ENCODE measurements around the gene CPLX1. TPM values are rescaled to one million over a fixed set of nuclear protein-coding genes. Genes with fewer than 3 reads are reported as not detected.
"Not testable (repeated sequence)": the region's sequence is repeated elsewhere in the genome, so short reads cannot be mapped to it uniquely, and the experiment has no call there.

CPLX1 gene
- total RNA-seq, 2 experiments from 2014 or later = 3.7 to 5.0 TPM

GRCh38 chr4:813900-814299, 12.0 kb downstream of the CPLX1 start:
- H3K27me3 Mint-ChIP-seq = peaks cover 42% of the 10 kb centered on the region
- no peaks in the 10 kb centered on the region for H3K4me1 Mint-ChIP-seq
- no peak for DNase-seq
- ATAC-seq (ENCODE audit: low read depth) = no peak
- POLR2A ChIA-PET = no interaction called here
- H3K9me3 Mint-ChIP-seq = no peaks in the 10 kb centered on the region
- no peak overlapping the region for H3K27ac Mint-ChIP-seq
- no peak overlapping the region for H3K4me3 Mint-ChIP-seq
- no peaks in the 10 kb centered on the region for H3K36me3 Mint-ChIP-seq

- peaks cover 2% of the 10 kb centered on the region for H3K9me3 Mint-ChIP-seq
- no peaks in the 10 kb centered on the region for H3K36me3 Mint-ChIP-seq
- ATAC-seq (ENCODE audit: low read depth) = no peak
- H3K4me1 Mint-ChIP-seq = no peaks in the 10 kb centered on the region
- POLR2A ChIA-PET = no interaction called here
- H3K27me3 Mint-ChIP-seq = peaks cover 36% of the 10 kb centered on the region
- H3K4me3 Mint-ChIP-seq = no peak overlapping the region
- no peak overlapping the region for H3K27ac Mint-ChIP-seq
- DNase-seq = no peak
Observed at GRCh38 chr4:808860-809570, 16.9 kb downstream of the CPLX1 start.

- no peak for DNase-seq
- H3K4me3 Mint-ChIP-seq = no peak overlapping the region
- POLR2A ChIA-PET = no interaction called here
Observed at GRCh38 chr4:807792-808191, 18.1 kb downstream of the CPLX1 start.

GRCh38 chr4:806979-807378, 18.9 kb downstream of the CPLX1 start:
- DNase-seq; H3K36me3 Mint-ChIP-seq; H3K27ac Mint-ChIP-seq; POLR2A ChIA-PET; H3K4me1 Mint-ChIP-seq; H3K4me3 Mint-ChIP-seq; ATAC-seq (ENCODE audit: low read depth); H3K9me3 Mint-ChIP-seq: not testable (repeated sequence)
- peaks cover 22% of the 10 kb centered on the region for H3K27me3 Mint-ChIP-seq

More at GRCh38 chr4:807792-808191, 18.1 kb downstream of the CPLX1 start:
- H3K9me3 Mint-ChIP-seq = peaks cover 3% of the 10 kb centered on the region
- no peak for ATAC-seq (ENCODE audit: low read depth)
- no peaks in the 10 kb centered on the region for H3K36me3 Mint-ChIP-seq
- H3K27ac Mint-ChIP-seq = no peak overlapping the region
- H3K27me3 Mint-ChIP-seq = peaks cover 27% of the 10 kb centered on the region
- H3K4me1 Mint-ChIP-seq = no peaks in the 10 kb centered on the region

GRCh38 chr4:804804-805203, 21.1 kb downstream of the CPLX1 start:
- Mint-ChIP-seq H3K36me3 (no peaks in the 10 kb centered on the region), H3K27me3 (peaks cover 16% of the 10 kb centered on the region), H3K4me1 (peaks cover 4% of the 10 kb centered on the region), H3K27ac (no peak overlapping the region), H3K4me3 (no peak overlapping the region), H3K9me3 (peaks cover 7% of the 10 kb centered on the region)
- no peak for DNase-seq
- ATAC-seq (ENCODE audit: low read depth) = no peak
- POLR2A ChIA-PET = no interaction called here

- Mint-ChIP-seq H3K4me3 (no peak overlapping the region), H3K36me3 (no peaks in the 10 kb centered on the region), H3K9me3 (peaks cover 7% of the 10 kb centered on the region), H3K27ac (no peak overlapping the region), H3K27me3 (peaks cover 16% of the 10 kb centered on the region), H3K4me1 (peaks cover 13% of the 10 kb centered on the region)
- DNase-seq (no peak), ATAC-seq (ENCODE audit: low read depth) (no peak)
- POLR2A ChIA-PET = no interaction called here
Observed at GRCh38 chr4:803884-804283, 22.0 kb downstream of the CPLX1 start.

GRCh38 chr4:801436-802124, 24.3 kb downstream of the CPLX1 start:
- no peaks in the 10 kb centered on the region for H3K36me3 Mint-ChIP-seq
- ATAC-seq (ENCODE audit: low read depth) (no peak), DNase-seq (no peak)
- H3K4me1 Mint-ChIP-seq = peaks cover 19% of the 10 kb centered on the region
- no peak overlapping the region for H3K4me3 Mint-ChIP-seq
- H3K9me3 Mint-ChIP-seq = peaks cover 7% of the 10 kb centered on the region
- no peak overlapping the region for H3K27ac Mint-ChIP-seq
- POLR2A ChIA-PET = no interaction called here
- H3K27me3 Mint-ChIP-seq = peaks cover 20% of the 10 kb centered on the region

- POLR2A ChIA-PET = no interaction called here
- Mint-ChIP-seq H3K4me1 (peaks cover 37% of the 10 kb centered on the region), H3K27me3 (peaks cover 40% of the 10 kb centered on the region), H3K9me3 (peaks cover 4% of the 10 kb centered on the region), H3K36me3 (no peaks in the 10 kb centered on the region), H3K4me3 (no peak overlapping the region), H3K27ac (no peak overlapping the region)
- ATAC-seq (ENCODE audit: low read depth) (no peak), DNase-seq (no peak)
Observed at GRCh38 chr4:797066-797465, 28.9 kb downstream of the CPLX1 start.

GRCh38 chr4:796206-796605, 29.7 kb downstream of the CPLX1 start:
- no peak for ATAC-seq (ENCODE audit: low read depth)

GRCh38 chr4:795726-796119, 30.2 kb downstream of the CPLX1 start:
- no peak for DNase-seq
- POLR2A ChIA-PET = interaction anchor here (1.1 to 4.1 kb wide), 2 partner anchors 9 to 12 kb away, joined by 4 to 41 read pairs; no protein-coding TSS in a partner anchor
- Mint-ChIP-seq H3K4me1 (peaks cover 39% of the 10 kb centered on the region), H3K27ac (no peak overlapping the region), H3K36me3 (no peaks in the 10 kb centered on the region), H3K9me3 (no peaks in the 10 kb centered on the region), H3K27me3 (peaks cover 40% of the 10 kb centered on the region), H3K4me3 (no peak overlapping the region)
- no peak for ATAC-seq (ENCODE audit: low read depth)

More at GRCh38 chr4:796206-796605, 29.7 kb downstream of the CPLX1 start:
- H3K27me3 Mint-ChIP-seq = peaks cover 40% of the 10 kb centered on the region
- no peak for DNase-seq
- H3K4me1 Mint-ChIP-seq = peaks cover 37% of the 10 kb centered on the region
- no peak overlapping the region for H3K4me3 Mint-ChIP-seq
- POLR2A ChIA-PET = interaction anchor here (1.1 to 4.1 kb wide), 2 partner anchors 10 to 13 kb away, joined by 4 to 41 read pairs; no protein-coding TSS in a partner anchor
- H3K9me3 Mint-ChIP-seq = no peaks in the 10 kb centered on the region
- no peak overlapping the region for H3K27ac Mint-ChIP-seq
- no peaks in the 10 kb centered on the region for H3K36me3 Mint-ChIP-seq

GRCh38 chr4:794900-795725, 30.8 kb downstream of the CPLX1 start:
- Mint-ChIP-seq H3K27me3 (peaks cover 40% of the 10 kb centered on the region), H3K4me1 (peaks cover 41% of the 10 kb centered on the region), H3K27ac (no peak overlapping the region), H3K4me3 (peak overlapping the region; percentile 24), H3K9me3 (no peaks in the 10 kb centered on the region), H3K36me3 (no peaks in the 10 kb centered on the region)
- ATAC-seq (ENCODE audit: low read depth) (no peak), DNase-seq (peak; percentile 29)
- POLR2A ChIA-PET = interaction anchor here (1.1 to 4.1 kb wide), 2 partner anchors 9 to 12 kb away, joined by 4 to 41 read pairs; no protein-coding TSS in a partner anchor

- POLR2A ChIA-PET = interaction anchor here (1.5 to 4.1 kb wide), 2 partner anchors 11 to 27 kb away, joined by 6 to 41 read pairs; no protein-coding TSS in a partner anchor
- peak; percentile 33 for ATAC-seq (ENCODE audit: low read depth)
- H3K4me3 Mint-ChIP-seq = peak overlapping the region; percentile 31
- H3K4me1 Mint-ChIP-seq = peaks cover 31% of the 10 kb centered on the region
- no peaks in the 10 kb centered on the region for H3K36me3 Mint-ChIP-seq
- no peaks in the 10 kb centered on the region for H3K9me3 Mint-ChIP-seq
- no peak overlapping the region for H3K27ac Mint-ChIP-seq
- H3K27me3 Mint-ChIP-seq = peaks cover 41% of the 10 kb centered on the region
- peak; percentile 50 for DNase-seq
Observed at GRCh38 chr4:793941-794621, 31.8 kb downstream of the CPLX1 start.

Data from activated naive CD8-positive, alpha-beta T cell treated with anti-CD3 and anti-CD28 coated beads, Interleukin-2, amount 10 ng/mL, durations not matched to agents 7 days and 5 days (primary cell).